Measurements from ENCODE around the gene AHNAK2. TPM values are rescaled to one million over a fixed set of nuclear protein-coding genes. Genes with fewer than 3 reads are reported as not detected.

AHNAK2 gene
- total and polyA plus RNA-seq, 4 donors: 3.5 to 26.6 (median 8.1) TPM

DNA sequence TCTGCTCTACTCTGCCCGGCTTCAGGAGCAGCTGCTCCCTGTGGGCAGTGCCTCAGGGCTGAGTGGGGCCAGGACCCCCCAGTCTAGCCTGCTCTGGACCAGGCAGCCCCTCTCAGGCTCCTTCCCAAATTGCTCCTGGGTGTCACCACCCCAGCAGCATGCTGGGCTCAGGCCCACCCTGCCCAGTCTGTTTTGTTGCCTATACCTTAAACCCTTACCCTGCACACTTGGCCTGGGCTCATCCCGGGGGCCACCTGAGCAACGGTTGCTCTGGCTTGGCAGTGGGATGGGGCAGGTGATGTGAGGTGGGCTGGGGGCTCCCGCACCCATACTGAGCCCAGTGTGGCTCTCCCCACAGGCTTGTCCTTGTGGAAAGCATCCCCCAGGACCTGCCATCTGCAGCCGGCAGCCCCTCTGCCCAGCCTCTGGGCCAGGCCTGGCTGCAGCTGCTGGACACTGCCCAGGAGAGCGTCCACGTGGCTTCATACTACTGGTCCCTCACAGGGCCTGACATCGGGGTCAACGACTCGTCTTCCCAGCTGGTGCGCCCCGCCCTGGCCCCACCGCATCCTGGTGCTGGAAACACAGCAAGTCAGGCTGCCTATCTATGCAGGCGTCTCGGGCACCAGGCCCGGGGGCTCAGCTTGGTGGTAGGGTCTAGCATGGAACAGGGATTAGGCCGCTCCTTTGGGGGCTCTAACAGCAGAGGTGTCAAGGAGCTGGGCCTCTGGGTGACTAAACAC lies 49.6 kb downstream of the AHNAK2 start:
- ATAC-seq (ENCODE audit: insufficient read depth, low FRiP score): no peak
- TF ChIP-seq, protein P1, sequence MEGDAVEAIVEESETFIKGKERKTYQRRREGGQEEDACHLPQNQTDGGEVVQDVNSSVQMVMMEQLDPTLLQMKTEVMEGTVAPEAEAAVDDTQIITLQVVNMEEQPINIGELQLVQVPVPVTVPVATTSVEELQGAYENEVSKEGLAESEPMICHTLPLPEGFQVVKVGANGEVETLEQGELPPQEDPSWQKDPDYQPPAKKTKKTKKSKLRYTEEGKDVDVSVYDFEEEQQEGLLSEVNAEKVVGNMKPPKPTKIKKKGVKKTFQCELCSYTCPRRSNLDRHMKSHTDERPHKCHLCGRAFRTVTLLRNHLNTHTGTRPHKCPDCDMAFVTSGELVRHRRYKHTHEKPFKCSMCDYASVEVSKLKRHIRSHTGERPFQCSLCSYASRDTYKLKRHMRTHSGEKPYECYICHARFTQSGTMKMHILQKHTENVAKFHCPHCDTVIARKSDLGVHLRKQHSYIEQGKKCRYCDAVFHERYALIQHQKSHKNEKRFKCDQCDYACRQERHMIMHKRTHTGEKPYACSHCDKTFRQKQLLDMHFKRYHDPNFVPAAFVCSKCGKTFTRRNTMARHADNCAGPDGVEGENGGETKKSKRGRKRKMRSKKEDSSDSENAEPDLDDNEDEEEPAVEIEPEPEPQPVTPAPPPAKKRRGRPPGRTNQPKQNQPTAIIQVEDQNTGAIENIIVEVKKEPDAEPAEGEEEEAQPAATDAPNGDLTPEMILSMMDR (IDR thresholded peaks at IDR 0.05; ENCODE audit: control extremely low read depth, extremely low read depth): no peak
- no peak for DNase-seq

GRCh38 chr14:104927901-104928300 lies 50.3 kb downstream of the AHNAK2 start:
- ATAC-seq (ENCODE audit: insufficient read depth, low FRiP score) (no peak), DNase-seq (no peak)
- no peak overlapping the region for H3K4me3 ChIP-seq
- no peak overlapping the region for H3K27ac ChIP-seq (ENCODE audit: low read depth in 1 of 2, low read length in 1 of 2)
- H3K9me3 ChIP-seq (ENCODE audit: control insufficient read depth in 4 of 4, insufficient read depth in 3 of 4, low read length in 3 of 4): peaks cover 0 to 7% (median 2%) of the 10 kb centered on the region in 4 donors
- H3K4me1 ChIP-seq (ENCODE audit: control insufficient read depth in 5 of 5, insufficient read depth in 5 of 5, low read length in 5 of 5): peaks cover 0 to 7% (median 0%) of the 10 kb centered on the region in 5 donors
- 66 to 71% methylated on average over 8 of the region's 8 CpGs for WGBS, 2 donors
- TF ChIP-seq, protein P1 (IDR thresholded peaks at IDR 0.05; ENCODE audit: control extremely low read depth, extremely low read depth): no peak
- no peak overlapping the region for H3K9ac ChIP-seq (ENCODE audit: insufficient read depth in 1 of 2, low read length in 2 of 2)
- H3K36me3 ChIP-seq (ENCODE audit: control insufficient read depth in 4 of 4, insufficient read depth in 4 of 4, low read length in 4 of 4): no peaks in the 10 kb centered on the region
- no peaks in the 10 kb centered on the region for H3K27me3 ChIP-seq (ENCODE audit: control insufficient read depth in 3 of 3, insufficient read depth in 3 of 3, low read length in 2 of 3)

More for the DNA sequence above, 49.6 kb downstream of the AHNAK2 start:
- no peaks in the 10 kb centered on the region for H3K27me3 ChIP-seq (ENCODE audit: control insufficient read depth in 3 of 3, insufficient read depth in 3 of 3, low read length in 2 of 3)
- peaks cover 0 to 7% (median 2%) of the 10 kb centered on the region in 4 donors for H3K9me3 ChIP-seq (ENCODE audit: control insufficient read depth in 4 of 4, insufficient read depth in 3 of 4, low read length in 3 of 4)
- no peak overlapping the region for H3K9ac ChIP-seq (ENCODE audit: insufficient read depth in 1 of 2, low read length in 2 of 2)
- H3K36me3 ChIP-seq (ENCODE audit: control insufficient read depth in 4 of 4, insufficient read depth in 4 of 4, low read length in 4 of 4): no peaks in the 10 kb centered on the region
- H3K27ac ChIP-seq (ENCODE audit: low read depth in 1 of 2, low read length in 1 of 2): no peak overlapping the region
- 86 to 90% methylated on average over 17 of the region's 17 CpGs for WGBS, 2 donors
- H3K4me1 ChIP-seq (ENCODE audit: control insufficient read depth in 5 of 5, insufficient read depth in 5 of 5, low read length in 5 of 5): peaks cover 0 to 7% (median 0%) of the 10 kb centered on the region in 5 donors
- no peak overlapping the region for H3K4me3 ChIP-seq

DNA sequence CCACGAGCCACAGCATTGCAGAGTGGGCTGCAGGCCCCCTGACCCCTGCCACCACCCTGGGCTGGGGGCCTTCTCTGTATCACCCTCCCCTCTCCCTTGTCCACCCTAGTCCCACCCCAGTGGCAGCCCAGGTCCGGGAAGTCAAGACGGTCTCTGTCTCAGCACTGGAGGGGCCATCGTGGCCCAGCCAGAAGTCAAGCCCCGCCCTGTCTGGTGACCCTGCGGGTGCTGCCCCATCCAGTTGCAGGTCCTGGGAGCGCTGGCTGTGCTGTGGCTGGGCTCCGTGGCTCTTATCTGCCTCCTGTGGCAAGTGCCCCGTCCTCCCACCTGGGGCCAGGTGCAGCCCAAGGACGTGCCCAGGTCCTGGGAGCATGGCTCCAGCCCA lies 50.8 kb downstream of the AHNAK2 start:
- H3K9me3 ChIP-seq (ENCODE audit: control insufficient read depth in 4 of 4, insufficient read depth in 3 of 4, low read length in 3 of 4): peaks cover 0 to 7% (median 2%) of the 10 kb centered on the region in 4 donors
- H3K27me3 ChIP-seq (ENCODE audit: control insufficient read depth in 3 of 3, insufficient read depth in 3 of 3, low read length in 2 of 3): no peaks in the 10 kb centered on the region
- H3K9ac ChIP-seq (ENCODE audit: insufficient read depth in 1 of 2, low read length in 2 of 2): no peak overlapping the region
- DNase-seq: no peak
- H3K4me1 ChIP-seq (ENCODE audit: control insufficient read depth in 5 of 5, insufficient read depth in 5 of 5, low read length in 5 of 5): peaks cover 0 to 4% (median 0%) of the 10 kb centered on the region in 5 donors
- H3K27ac ChIP-seq (ENCODE audit: low read depth in 1 of 2, low read length in 1 of 2): no peak overlapping the region
- TF ChIP-seq, protein P1 (IDR thresholded peaks at IDR 0.05; ENCODE audit: control extremely low read depth, extremely low read depth): no peak
- no peak overlapping the region for H3K4me3 ChIP-seq
- no peak for ATAC-seq (ENCODE audit: insufficient read depth, low FRiP score)
- H3K36me3 ChIP-seq (ENCODE audit: control insufficient read depth in 4 of 4, insufficient read depth in 4 of 4, low read length in 4 of 4): no peaks in the 10 kb centered on the region
- 65 to 82% methylated on average over 9 to 10 of the region's 10 CpGs for WGBS, 2 donors

All from lung (tissue), 12 donors.